H9 (cell line): ENCODE results near the gene CADM1. TPM values are rescaled to one million over a fixed set of nuclear protein-coding genes. Genes with fewer than 3 reads are reported as not detected.

ENCODE experiments used
- DNase-seq: peaks from one replicate; pipeline ENCODE4 v3.0.0-alpha.2; 2017
- H2AFZ ChIP-seq: one replicate; pipeline ENCODE4 v1.6.1; 2013; ENCODE audit warnings: mild to moderate bottlenecking, low read length, control low read depth, moderate library complexity
- H2AK5ac ChIP-seq: 2 replicates; pipeline ENCODE4 v1.6.1; 2013; ENCODE audit warnings: low read length, control low read depth, mixed read lengths; ENCODE audit not compliant: insufficient read length
- H2BK120ac ChIP-seq: one replicate; pipeline ENCODE4 v1.6.1; 2013; ENCODE audit warnings: low read depth, mild to moderate bottlenecking, low read length, control low read depth, inconsistent platforms; ENCODE audit not compliant: poor library complexity, severe bottlenecking
- H2BK12ac ChIP-seq: 2 replicates; pipeline ENCODE4 v1.6.1; 2013; ENCODE audit warnings: low read length, control low read depth, mixed read lengths, low read depth; ENCODE audit not compliant: insufficient read length
- H2BK15ac ChIP-seq: 2 replicates; pipeline ENCODE4 v1.6.1; 2013; ENCODE audit warnings: low read depth, low read length, control low read depth
- H2BK20ac ChIP-seq: one replicate; pipeline ENCODE4 v1.6.1; 2013; ENCODE audit warnings: low read depth, mild to moderate bottlenecking, low read length, control low read depth, inconsistent platforms; ENCODE audit not compliant: poor library complexity, severe bottlenecking
- H2BK5ac ChIP-seq: 2 replicates; pipeline ENCODE4 v1.6.1; 2013; ENCODE audit warnings: low read length, control low read depth, mixed read lengths; ENCODE audit not compliant: insufficient read length
- H3K14ac ChIP-seq: 2 replicates; pipeline ENCODE4 v1.6.1; 2013; ENCODE audit warnings: low read length, control low read depth; ENCODE audit not compliant: insufficient read depth
- H3K18ac ChIP-seq: 2 replicates; pipeline ENCODE4 v1.6.1; 2013; ENCODE audit warnings: low read depth, mild to moderate bottlenecking, mixed read lengths, low read length, control low read depth; ENCODE audit not compliant: insufficient read length
- H3K23ac ChIP-seq: 2 replicates; pipeline ENCODE4 v1.6.1; 2013; ENCODE audit warnings: low read length, control low read depth, mixed read lengths, low read depth; ENCODE audit not compliant: insufficient read length
- H3K23me2 ChIP-seq: 2 replicates; pipeline ENCODE4 v1.6.1; 2013; ENCODE audit warnings: low read depth, mild to moderate bottlenecking, mixed read lengths, low read length, control low read depth; ENCODE audit not compliant: insufficient read length, poor library complexity, severe bottlenecking
- H3K27ac ChIP-seq: 2 replicates; pipeline ENCODE4 v1.5.1; 2013; ENCODE audit warnings: low read length, control low read depth, mixed read lengths, low read depth; ENCODE audit not compliant: insufficient read length
- H3K27me3 ChIP-seq: 2 replicates; pipeline ENCODE4 v1.6.1; 2013; ENCODE audit warnings: low read length, control low read depth, inconsistent platforms; ENCODE audit not compliant: insufficient read depth
- H3K4ac ChIP-seq: 2 replicates; pipeline ENCODE4 v1.6.1; 2013; ENCODE audit warnings: low read depth, mild to moderate bottlenecking, control low read depth, inconsistent platforms, low read length, moderate library complexity
- H3K4me1 ChIP-seq: 2 replicates; pipeline ENCODE4 v1.6.1; 2013; ENCODE audit warnings: low read length, control low read depth, inconsistent platforms; ENCODE audit not compliant: insufficient read depth
- H3K4me2 ChIP-seq: 2 replicates; pipeline ENCODE4 v1.6.1; 2013; ENCODE audit warnings: low read length, control low read depth, mixed read lengths; ENCODE audit not compliant: insufficient read length, insufficient read depth
- H3K56ac ChIP-seq: 2 replicates; pipeline ENCODE4 v1.6.1; 2013; ENCODE audit warnings: low read depth, mild to moderate bottlenecking, mixed read lengths, low read length, control low read depth; ENCODE audit not compliant: insufficient read length
- H3K79me1 ChIP-seq: 2 replicates; pipeline ENCODE4 v1.6.1; 2013; ENCODE audit warnings: low read depth, mild to moderate bottlenecking, moderate library complexity, low read length, control low read depth, inconsistent platforms; ENCODE audit not compliant: insufficient read depth, poor library complexity, severe bottlenecking
- H3K79me2 ChIP-seq: 2 replicates; pipeline ENCODE4 v1.6.1; 2013; ENCODE audit warnings: low read length, control low read depth, inconsistent platforms; ENCODE audit not compliant: insufficient read depth
- H3K9ac ChIP-seq: 2 replicates; pipeline ENCODE4 v1.6.1; 2013; ENCODE audit warnings: low read length, control low read depth, mixed read lengths; ENCODE audit not compliant: insufficient read length; ENCODE audit errors: extremely low read depth
- H3K9me3 ChIP-seq: one replicate; pipeline ENCODE4 v1.6.1; 2013; ENCODE audit warnings: low read depth, low read length, inconsistent platforms; ENCODE audit not compliant: control insufficient read depth
- H3T11ph ChIP-seq: one replicate; pipeline ENCODE4 v1.6.1; 2013; ENCODE audit warnings: mild to moderate bottlenecking, low read length, control low read depth, inconsistent platforms
- H4K20me1 ChIP-seq: one replicate; pipeline ENCODE4 v1.6.1; 2013; ENCODE audit not compliant: control insufficient read depth, insufficient read length, insufficient read depth
- H4K5ac ChIP-seq: 2 replicates; pipeline ENCODE4 v1.6.1; 2013; ENCODE audit warnings: low read depth, mild to moderate bottlenecking, mixed read lengths, low read length, control low read depth; ENCODE audit not compliant: insufficient read length
- H4K8ac ChIP-seq: replicated peaks from 2 replicates; pipeline ENCODE4 v1.6.1; 2013; ENCODE audit warnings: low read length, control low read depth, mixed read lengths, low read depth; ENCODE audit not compliant: insufficient read length
- H4K91ac ChIP-seq: 2 replicates; pipeline ENCODE4 v1.6.1; 2013; ENCODE audit warnings: low read depth, mild to moderate bottlenecking, moderate library complexity, mixed read lengths, low read length, control low read depth; ENCODE audit not compliant: insufficient read length
- H3K27ac Mint-ChIP-seq, 3 experiments: 2 replicates in 2 of 3; 3 replicates in 1 of 3; pipeline ENCODE4 v1.8.0; 2020 to 2021; ENCODE audit warnings: mixed read lengths in 3 of 3, mild to moderate bottlenecking in 1 of 3, moderate library complexity in 1 of 3
- H3K27me3 Mint-ChIP-seq: 2 replicates; pipeline ENCODE4 v1.8.0; 2021; ENCODE audit warnings: low read depth, mild to moderate bottlenecking, moderate library complexity, mixed read lengths
- H3K36me3 Mint-ChIP-seq, 3 experiments: 2 replicates in 2 of 3; 3 replicates in 1 of 3; pipeline ENCODE4 v1.8.0; 2020 to 2021; ENCODE audit warnings: low read depth in 3 of 3, mixed read lengths in 3 of 3; ENCODE audit not compliant: insufficient read depth in 1 of 3
- H3K4me1 Mint-ChIP-seq, 2 experiments: 2 replicates each; pipeline ENCODE4 v1.8.0; 2020; ENCODE audit warnings: mixed read lengths in 2 of 2
- H3K4me3 Mint-ChIP-seq, 2 experiments: 2 replicates in 1 of 2; 3 replicates in 1 of 2; pipeline ENCODE4 v1.8.0; 2020 to 2021; ENCODE audit warnings: mild to moderate bottlenecking in 2 of 2, mixed read lengths in 2 of 2, moderate library complexity in 1 of 2
- H3K9me3 Mint-ChIP-seq, 2 experiments: 2 replicates in 1 of 2; 3 replicates in 1 of 2; pipeline ENCODE4 v1.8.0; 2020; ENCODE audit warnings: mild to moderate bottlenecking in 2 of 2, mixed read lengths in 2 of 2, moderate library complexity in 1 of 2
- CTCF ChIP-seq: fragments of 200-600 bp; sonication (generic); conservative IDR thresholded peaks from 3 replicates; pipeline ENCODE4 v1.8.0; 2021; ENCODE audit warnings: antibody characterized with exemption, mild to moderate bottlenecking
- WGBS: extraction: QIAGEN DNeasy Blood & Tissue Kit; methylation state at CpG from one replicate; pipeline ENCODE4 v1.1.7; 2013; ENCODE audit warnings: missing lambda C conversion rate, low lambda C conversion rate, mixed read lengths; ENCODE audit not compliant: insufficient read length; ENCODE audit errors: extremely low coverage; 5-methylcytosine and 5-hydroxymethylcytosine counted together
- total RNA-seq: library from RNA; stranded (reverse); gene quantifications from 2 replicates; pipeline ENCODE4 v1.2.1, GENCODE V29; 2021

Gene CADM1
- total RNA-seq, 1 experiment from 2014 or later, result 11.9 TPM

GRCh38 chr11:115489466-115489865, 14.7 kb downstream of the CADM1 start:
- H3K4me1 ChIP-seq, result no peaks in the 10 kb centered on the region
- H4K20me1 ChIP-seq, result no peaks in the 10 kb centered on the region
- no peak overlapping the region for H2BK5ac ChIP-seq
- H2AFZ ChIP-seq, result no peak overlapping the region
- no peak overlapping the region for H3K9ac ChIP-seq
- no peak overlapping the region for H3K56ac ChIP-seq
- H4K91ac ChIP-seq, result no peak overlapping the region
- no peak overlapping the region for H3K14ac ChIP-seq
- H2BK15ac ChIP-seq, result no peak overlapping the region
- H3K23me2 ChIP-seq, result no peaks in the 10 kb centered on the region
- no peak overlapping the region for H3K4ac ChIP-seq
- H3K27me3 Mint-ChIP-seq, result peaks cover 3% of the 10 kb centered on the region
- no peak overlapping the region for H2AK5ac ChIP-seq
- no peak overlapping the region for H4K5ac ChIP-seq
- no peak overlapping the region for H3K4me3 Mint-ChIP-seq
- H3K79me1 ChIP-seq, result no peaks in the 10 kb centered on the region
- DNase-seq, result no peak
- no peak for TF ChIP-seq CTCF
- H3K4me1 Mint-ChIP-seq, result peaks cover 2 to 6% of the 10 kb centered on the region in 2 experiments
- 0 out of 7 replicates have a peak, but pooled peaks cover 0 to 3% (median 0%) of the 10 kb centered on the region in 3 experiments for H3K36me3 Mint-ChIP-seq
- no peak overlapping the region for H3K4me2 ChIP-seq
- H3K9me3 Mint-ChIP-seq, result no peaks in the 10 kb centered on the region
- H3K18ac ChIP-seq, result no peak overlapping the region
- no peaks in the 10 kb centered on the region for H3K9me3 ChIP-seq
- no peak overlapping the region for H2BK12ac ChIP-seq
- no peak overlapping the region for H3T11ph ChIP-seq
- no peaks in the 10 kb centered on the region for H3K27me3 ChIP-seq
- H3K79me2 ChIP-seq, result no peaks in the 10 kb centered on the region
- no peak overlapping the region for H2BK120ac ChIP-seq
- H2BK20ac ChIP-seq, result no peak overlapping the region
- no CpG with 5 or more reads among the region's 4 CpGs for WGBS
- no peak overlapping the region for H3K23ac ChIP-seq
- H4K8ac ChIP-seq, result no peak overlapping the region
- H3K27ac Mint-ChIP-seq, result no peak overlapping the region
- H3K27ac ChIP-seq, result no peak overlapping the region
